Transverse colon (tissue), 4 donors: ENCODE results near the gene PARVA. TPM values are rescaled to one million over a fixed set of nuclear protein-coding genes. Genes with fewer than 3 reads are reported as not detected.

ENCODE experiments used
- DNase-seq: peaks from one replicate; pipeline ENCODE4 v3.0.0-alpha.2; 2019
- H3K27ac ChIP-seq, 4 donors: fragments of 200-600 bp; sonication (generic); 2 replicates each; pipeline ENCODE4 v1.5.1; 2016 to 2018; ENCODE audit warnings: inconsistent platforms in 4 of 4
- H3K27me3 ChIP-seq: fragments of 200-600 bp; sonication (generic); 2 replicates; pipeline ENCODE4 v1.5.1; 2017; ENCODE audit warnings: inconsistent platforms
- H3K36me3 ChIP-seq, 4 donors: fragments of 200-600 bp; sonication (generic); 2 replicates each; pipeline ENCODE4 v1.5.1; 2017 to 2019; ENCODE audit warnings: inconsistent platforms in 4 of 4
- H3K4me1 ChIP-seq, 4 donors: fragments of 200-600 bp; sonication (generic); 2 replicates each; pipeline ENCODE4 v1.5.1; 2017 to 2020; ENCODE audit warnings: inconsistent platforms in 4 of 4
- H3K4me3 ChIP-seq, 4 donors: fragments of 200-600 bp; sonication (generic); 1 replicate in 1 of 4; 2 replicates in 3 of 4; pipeline versions ENCODE4 v1.5.1 to v1.6.1; 2017 to 2019; ENCODE audit warnings: inconsistent platforms in 4 of 4
- H3K9me3 ChIP-seq, 2 donors: fragments of 200-600 bp; sonication (generic); 2 replicates each; pipeline ENCODE4 v1.5.1; 2017 to 2019; ENCODE audit warnings: inconsistent platforms in 2 of 2
- CTCF ChIP-seq, 5 experiments: fragments of 200-600 bp in 3 of 5; fragments of 450-650 bp in 2 of 5; sonication (generic) in 3 of 5; IDR thresholded peaks; 1 replicate in 2 of 5; 2 replicates in 3 of 5; pipeline ENCODE4 v1.5.1; 2016 to 2017; ENCODE audit warnings: antibody characterized with exemption in 5 of 5, inconsistent platforms in 3 of 5, mild to moderate bottlenecking in 2 of 5, moderate library complexity in 1 of 5
- EP300 ChIP-seq: sonication (generic); formaldehyde crosslinking; IDR thresholded peaks from one replicate; pipeline ENCODE4 v1.6.1; 2017; ENCODE audit warnings: antibody characterized with exemption, low read depth
- POLR2A ChIP-seq: fragments of 450-650 bp; IDR thresholded peaks from one replicate; pipeline ENCODE4 v1.6.1; 2016; ENCODE audit warnings: antibody characterized with exemption, mild to moderate bottlenecking, moderate library complexity
- POLR2AphosphoS5 ChIP-seq, 3 donors: sonication (generic); formaldehyde crosslinking; IDR thresholded peaks; one replicate each; pipeline ENCODE4 v1.6.1; 2016; ENCODE audit warnings: antibody characterized with exemption in 3 of 3
- WGBS, 2 donors: methylation state at CpG; one replicate each; pipeline ENCODE4 v1.1.5; 2018; ENCODE audit warnings: low coverage in 1 of 2; 5-methylcytosine and 5-hydroxymethylcytosine counted together
- in situ Hi-C, 4 donors: fragments of 200-750 bp; cut with MboI; loops; one replicate each; pipeline versions ENCODE4 v1.15.0 to v1.15.1; 2017; ENCODE audit warnings: low sequenced_read_pairs in 3 of 4, low pct_ligation_motif_present in 1 of 4, low pct_unique_long_range_greater_than_20kb in 1 of 4
- intact Hi-C: fragments of 100-400 bp; cut with DNase I; formaldehyde crosslinking; loops from one replicate; pipeline ENCODE4 v1.15.1; 2023; ENCODE audit warnings: low total_unique reads
- total RNA-seq, 4 donors: library from RNA; depleted of rRNA; stranded (reverse); fragments of >200 nt; gene quantifications; one replicate each; pipeline ENCODE4 v1.1.0, GENCODE V29; 2016

Gene PARVA
- total RNA-seq, 4 donors from 2014 or later = 34.3 to 82.0 (median 45.1) TPM

- Histone ChIP-seq H3K4me1 (peaks cover 10 to 39% (median 23%) of the 10 kb centered on the region in 4 donors), H3K9me3 (no peaks in the 10 kb centered on the region), H3K27ac (peak overlapping the region; percentile 82 to 99 (median 92)), H3K27me3 (no peaks in the 10 kb centered on the region), H3K36me3 (no peaks in the 10 kb centered on the region), H3K4me3 (no peak overlapping the region)
- WGBS, 2 donors = 55 to 72% methylated on average over 2 to 11 of the region's 11 CpGs
- intact Hi-C loops (no loop called here), in situ Hi-C loops (loop anchor here in 2 of 4 donors (10.0 to 25.0 kb wide), 2 partner anchors 469 to 477 kb away; no protein-coding TSS in a partner anchor)
- TF ChIP-seq POLR2AphosphoS5 (IDR thresholded peaks at IDR 0.05) = no peak
- TF ChIP-seq EP300 = no peak
- TF ChIP-seq POLR2A = no peak
- TF ChIP-seq CTCF (IDR thresholded peaks at IDR 0.05) = no peak
- DNase-seq = no peak
Measured at GRCh38 chr11:12417691-12418611, 40.6 kb downstream of the PARVA start.

- H3K4me3 ChIP-seq = no peak overlapping the region
- no peak for TF ChIP-seq CTCF (IDR thresholded peaks at IDR 0.05)
- no peak for TF ChIP-seq POLR2A
- H3K4me1 ChIP-seq = peaks cover 5 to 19% (median 7%) of the 10 kb centered on the region in 4 donors
- in situ Hi-C loops = loop anchor here in 1 of 4 donors (25.0 kb wide), 1 partner anchor 467 kb away; no protein-coding TSS in a partner anchor
- 75 to 77% methylated on average over 3 of the region's 3 CpGs for WGBS, 2 donors
- H3K27me3 ChIP-seq = no peaks in the 10 kb centered on the region
- intact Hi-C loops = no loop called here
- DNase-seq = no peak
- peak overlapping the region in 2 of 4 donors; percentile 97 to 99 for H3K27ac ChIP-seq
- H3K9me3 ChIP-seq = no peaks in the 10 kb centered on the region
- no peaks in the 10 kb centered on the region for H3K36me3 ChIP-seq
Measured at GRCh38 chr11:12420040-12420439, 42.7 kb downstream of the PARVA start.

GRCh38 chr11:12420706-12421105 is 43.3 kb downstream of the PARVA start:
- H3K27me3 ChIP-seq = no peaks in the 10 kb centered on the region
- in situ Hi-C loops (loop anchor here in 1 of 4 donors (25.0 kb wide), 1 partner anchor 467 kb away; no protein-coding TSS in a partner anchor), intact Hi-C loops (no loop called here)
- no peak overlapping the region for H3K4me3 ChIP-seq
- 80 to 94% methylated on average over 6 of the region's 6 CpGs for WGBS, 2 donors
- no peak for DNase-seq
- H3K4me1 ChIP-seq = peaks cover 5 to 17% (median 6%) of the 10 kb centered on the region in 4 donors
- no peaks in the 10 kb centered on the region for H3K36me3 ChIP-seq
- TF ChIP-seq CTCF (IDR thresholded peaks at IDR 0.05) = no peak
- no peak for TF ChIP-seq EP300
- TF ChIP-seq POLR2AphosphoS5 (IDR thresholded peaks at IDR 0.05) = no peak
- no peak for TF ChIP-seq POLR2A
- H3K27ac ChIP-seq = peak overlapping the region in 2 of 4 donors; percentile 97 to 99
- no peaks in the 10 kb centered on the region for H3K9me3 ChIP-seq

- H3K27me3 ChIP-seq = no peaks in the 10 kb centered on the region
- in situ Hi-C loops = loop anchor here in 1 of 4 donors (25.0 kb wide), 1 partner anchor 466 kb away; no protein-coding TSS in a partner anchor
- intact Hi-C loops = no loop called here
Measured at GRCh38 chr11:12421386-12421785, 44.0 kb downstream of the PARVA start.

More at GRCh38 chr11:12421386-12421785, 44.0 kb downstream of the PARVA start:
- DNase-seq = no peak
- Histone ChIP-seq H3K27ac (peak overlapping the region in 2 of 4 donors; percentile 97 to 99), H3K4me1 (peaks cover 5 to 17% (median 6%) of the 10 kb centered on the region in 4 donors), H3K9me3 (no peaks in the 10 kb centered on the region), H3K36me3 (no peaks in the 10 kb centered on the region), H3K4me3 (no peak overlapping the region)
- 82% methylated on average over 1 of the region's 1 CpG; no CpG with 5 or more reads in 1 of the 2 donors for WGBS, 2 donors
- TF ChIP-seq POLR2AphosphoS5 (IDR thresholded peaks at IDR 0.05) = no peak
- TF ChIP-seq CTCF (IDR thresholded peaks at IDR 0.05) = no peak
- TF ChIP-seq EP300 = no peak
